CD4-positive, alpha-beta T cell (primary cell): ENCODE data around the gene TRAK1. TPM values are rescaled to one million over a fixed set of nuclear protein-coding genes. Genes with fewer than 3 reads are reported as not detected.

Experiments
- ATAC-seq: fragments of 200-7000 bp; cut with Tn5 transposase; one replicate; pipeline ENCODE4 v1.10.0; 2022; ENCODE audit warnings: mild to moderate bottlenecking; ENCODE audit not compliant: poor library complexity
- CTCF ChIA-PET: fragments of 350-600 bp; sonication (Branson Sonifier 250); formaldehyde crosslinking; loops from one replicate; lab custom pipeline; 2021; ENCODE audit warnings: antibody characterized with exemption, inconsistent platforms; lab: Charles Lee
- POLR2A ChIA-PET: fragments of 350-600 bp; sonication (Branson Sonifier 250); formaldehyde crosslinking; loops from one replicate; lab custom pipeline; 2021; ENCODE audit warnings: antibody characterized with exemption, inconsistent platforms; lab: Charles Lee
- DNase-seq, 14 experiments: peaks; one replicate each; pipeline ENCODE4 v3.0.0-alpha.2; 2013 to 2020; ENCODE audit warnings: mixed read lengths in 2 of 14
- H3K27ac ChIP-seq, 2 donors: one replicate each; pipeline versions ENCODE4 v1.5.1 to v1.7.0; 2013; ENCODE audit warnings: low read length in 2 of 2, low read depth in 1 of 2, mild to moderate bottlenecking in 1 of 2
- H3K27me3 ChIP-seq, 2 experiments: 1 replicate in 1 of 2; 2 replicates in 1 of 2; pipeline versions ENCODE4 v1.6.1 to v1.7.0; 2013; ENCODE audit warnings: low read length in 2 of 2, control low read depth in 1 of 2, mild to moderate bottlenecking in 1 of 2, moderate library complexity in 1 of 2; ENCODE audit not compliant: insufficient read depth in 2 of 2, control insufficient read depth in 1 of 2
- H3K36me3 ChIP-seq: one replicate; pipeline ENCODE4 v1.6.1; 2013; ENCODE audit warnings: low read length, control low read depth; ENCODE audit not compliant: insufficient read depth
- H3K4me1 ChIP-seq: one replicate; pipeline ENCODE4 v1.6.1; 2013; ENCODE audit warnings: low read length, control low read depth; ENCODE audit not compliant: insufficient read depth
- H3K4me3 ChIP-seq: one replicate; pipeline ENCODE4 v1.5.1; 2013; ENCODE audit warnings: mild to moderate bottlenecking, low read length, moderate library complexity
- H3K9me3 ChIP-seq, 2 experiments: 1 replicate in 1 of 2; 2 replicates in 1 of 2; pipeline versions ENCODE4 v1.6.1 to v1.7.0; 2013; ENCODE audit warnings: low read length in 2 of 2, mild to moderate bottlenecking in 2 of 2, control low read depth in 1 of 2, moderate library complexity in 1 of 2; ENCODE audit not compliant: control insufficient read depth in 1 of 2, insufficient read depth in 1 of 2
- H3K27ac Mint-ChIP-seq: one replicate; pipeline ENCODE4 v1.8.0; 2020; ENCODE audit warnings: mixed read lengths
- H3K27me3 Mint-ChIP-seq: one replicate; pipeline ENCODE4 v1.8.0; 2021; ENCODE audit warnings: mixed read lengths
- H3K36me3 Mint-ChIP-seq: one replicate; pipeline ENCODE4 v1.8.0; 2021; ENCODE audit warnings: low read depth, mixed read lengths
- H3K4me1 Mint-ChIP-seq: one replicate; pipeline ENCODE4 v1.8.0; 2021; ENCODE audit warnings: low read depth, mixed read lengths
- H3K4me3 Mint-ChIP-seq: one replicate; pipeline ENCODE4 v1.8.0; 2020; ENCODE audit warnings: mild to moderate bottlenecking, mixed read lengths
- H3K9me3 Mint-ChIP-seq: one replicate; pipeline ENCODE4 v1.8.0; 2020; ENCODE audit warnings: mixed read lengths
- intact Hi-C, 2 experiments: fragments of 100-400 bp; cut with DNase I in 1 of 2; cut with micrococcal nuclease in 1 of 2; formaldehyde crosslinking; loops; one replicate each; pipeline versions ENCODE4 v1.15.1 to v1.9.0; 2023 to 2025; cut with DNase I, micrococcal nuclease
- total RNA-seq, 174 experiments: library from RNA in 2 of 174; stranded (reverse) in 2 of 174; gene quantifications; one replicate each; pipeline ENCODE4 v1.2.3 and lab custom pipeline; 2021 to 2026
- TF ChIP-seq, protein P1 (sequence below): fragments of 200-600 bp; IDR thresholded peaks from one replicate; pipeline ENCODE4 v1.8.0; 2022; ENCODE audit warnings: antibody characterized with exemption, mild to moderate bottlenecking

Gene TRAK1
- total RNA-seq, 2 experiments from 2014 or later = 16.0 to 16.7 TPM

DNA sequence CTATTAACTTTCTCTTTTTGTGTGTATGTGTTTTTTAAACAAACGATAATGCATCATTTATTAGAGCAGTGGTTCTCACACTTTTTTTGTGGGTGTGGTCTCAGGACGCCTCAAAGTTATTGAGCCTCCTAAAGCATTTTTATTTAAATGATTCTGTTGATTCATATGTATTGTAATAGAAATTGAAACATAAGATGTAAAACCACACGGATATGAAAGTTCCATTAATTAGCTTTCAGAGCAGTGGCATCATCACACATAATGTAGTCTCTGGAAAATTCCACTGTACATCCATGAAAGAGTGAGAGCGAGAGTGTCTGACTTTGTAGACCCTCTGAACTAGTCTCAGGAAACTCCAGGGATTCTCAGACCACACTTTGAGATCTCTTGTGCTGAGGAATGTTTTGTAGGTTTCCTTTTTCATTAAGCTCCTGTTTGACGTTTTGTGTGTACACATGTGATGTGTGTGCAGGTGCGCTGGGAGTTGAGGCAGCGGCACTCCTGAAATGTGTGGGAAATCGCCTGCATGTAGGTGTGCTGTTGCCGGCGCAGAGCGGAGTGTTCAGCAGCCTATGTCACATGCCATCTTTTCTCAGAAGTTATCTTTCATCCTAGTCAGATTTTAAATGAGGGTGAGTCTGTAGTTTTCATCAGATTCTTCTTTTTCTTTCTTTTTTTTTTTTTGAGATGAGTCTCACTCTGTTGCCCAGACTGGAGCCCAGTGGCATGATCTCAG, 5.3 kb upstream of the TRAK1 start:
- Mint-ChIP-seq H3K27ac (no peak overlapping the region), H3K36me3 (peaks cover 37% of the 10 kb centered on the region), H3K4me1 (peaks cover 38% of the 10 kb centered on the region), H3K9me3 (no peaks in the 10 kb centered on the region), H3K27me3 (no peaks in the 10 kb centered on the region), H3K4me3 (no peak overlapping the region)
- intact Hi-C loops = no loop called here
- CTCF ChIA-PET = no interaction called here
- POLR2A ChIA-PET = interaction anchor here (0.7 kb wide), 1 partner anchor 1581 kb away, joined by 3 read pairs; no protein-coding TSS in a partner anchor
- TF ChIP-seq, protein P1, sequence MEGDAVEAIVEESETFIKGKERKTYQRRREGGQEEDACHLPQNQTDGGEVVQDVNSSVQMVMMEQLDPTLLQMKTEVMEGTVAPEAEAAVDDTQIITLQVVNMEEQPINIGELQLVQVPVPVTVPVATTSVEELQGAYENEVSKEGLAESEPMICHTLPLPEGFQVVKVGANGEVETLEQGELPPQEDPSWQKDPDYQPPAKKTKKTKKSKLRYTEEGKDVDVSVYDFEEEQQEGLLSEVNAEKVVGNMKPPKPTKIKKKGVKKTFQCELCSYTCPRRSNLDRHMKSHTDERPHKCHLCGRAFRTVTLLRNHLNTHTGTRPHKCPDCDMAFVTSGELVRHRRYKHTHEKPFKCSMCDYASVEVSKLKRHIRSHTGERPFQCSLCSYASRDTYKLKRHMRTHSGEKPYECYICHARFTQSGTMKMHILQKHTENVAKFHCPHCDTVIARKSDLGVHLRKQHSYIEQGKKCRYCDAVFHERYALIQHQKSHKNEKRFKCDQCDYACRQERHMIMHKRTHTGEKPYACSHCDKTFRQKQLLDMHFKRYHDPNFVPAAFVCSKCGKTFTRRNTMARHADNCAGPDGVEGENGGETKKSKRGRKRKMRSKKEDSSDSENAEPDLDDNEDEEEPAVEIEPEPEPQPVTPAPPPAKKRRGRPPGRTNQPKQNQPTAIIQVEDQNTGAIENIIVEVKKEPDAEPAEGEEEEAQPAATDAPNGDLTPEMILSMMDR = no peak
- DNase-seq = no peak
- no peak overlapping the region for H3K27ac ChIP-seq
- no peaks in the 10 kb centered on the region for H3K9me3 ChIP-seq
- peaks cover 21% of the 10 kb centered on the region for H3K4me1 ChIP-seq
- H3K4me3 ChIP-seq = no peak overlapping the region
- no peak for ATAC-seq
- H3K27me3 ChIP-seq = no peaks in the 10 kb centered on the region
- peaks cover 20% of the 10 kb centered on the region for H3K36me3 ChIP-seq

DNA sequence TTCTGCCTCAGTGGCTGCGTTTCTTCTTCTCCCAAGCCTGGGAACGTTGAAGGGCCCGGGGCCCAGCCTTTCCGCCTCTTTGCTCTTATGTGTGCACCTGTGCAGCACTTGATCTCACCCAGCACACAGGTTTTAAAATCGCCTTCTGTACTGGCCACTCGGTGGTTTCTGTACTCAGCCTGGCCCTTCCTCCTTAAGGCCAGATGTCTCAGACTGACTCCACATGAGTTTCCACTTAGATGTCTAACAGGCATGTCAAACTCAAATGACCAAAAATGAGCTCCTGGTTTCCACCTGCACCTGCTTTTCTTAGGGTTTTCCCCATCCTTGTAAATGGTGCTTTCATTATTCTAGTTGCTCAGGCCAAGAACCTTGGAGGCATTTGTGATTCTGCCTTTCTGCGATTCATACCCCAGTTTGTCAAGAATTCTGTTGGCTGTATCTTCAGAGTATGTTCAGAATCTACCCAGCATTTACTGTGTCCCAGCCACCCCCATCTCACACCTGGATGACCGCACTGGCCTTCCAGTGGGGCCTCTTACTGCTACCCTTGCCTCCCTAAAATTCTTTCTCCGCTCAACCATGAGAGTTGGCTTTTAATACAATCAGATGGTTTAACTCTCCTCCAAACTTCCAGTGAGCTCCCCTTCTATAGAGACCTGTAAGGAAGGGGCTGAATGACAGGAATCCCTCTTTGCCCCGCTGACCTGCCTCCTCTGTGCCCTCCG, 2.2 kb upstream of the TRAK1 start:
- H3K9me3 Mint-ChIP-seq = no peaks in the 10 kb centered on the region

DNA sequence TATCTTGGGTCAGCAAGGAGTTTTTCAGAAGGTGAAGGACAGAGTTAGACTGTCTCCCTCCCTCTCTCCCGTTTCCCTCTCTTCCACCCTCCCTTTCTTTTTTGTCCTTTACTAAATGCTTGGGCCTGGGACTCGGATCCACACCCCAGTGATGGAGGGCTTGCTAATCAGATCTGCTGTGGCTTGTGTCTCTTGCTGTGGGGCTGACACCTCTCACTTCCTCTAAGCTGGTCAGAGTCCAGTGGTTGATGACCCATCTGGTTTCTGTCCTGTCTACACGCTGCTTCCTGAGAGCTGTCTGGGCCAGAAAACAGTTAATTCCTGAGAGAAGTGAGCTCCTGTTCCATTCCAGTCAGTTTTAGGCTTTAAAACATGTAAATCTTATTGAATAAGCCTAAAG, 849 bp downstream of the TRAK1 start:
- peaks cover 49% of the 10 kb centered on the region for H3K36me3 Mint-ChIP-seq
- ChIA-PET CTCF (no interaction called here), POLR2A (interaction anchor here (0.7 kb wide), 1 partner anchor 71 kb away, joined by 3 read pairs; no protein-coding TSS in a partner anchor)
- Histone ChIP-seq H3K9me3 (peaks cover 0 to 7% of the 10 kb centered on the region in 2 experiments), H3K27me3 (no peaks in the 10 kb centered on the region), H3K36me3 (peaks cover 19% of the 10 kb centered on the region), H3K4me1 (peaks cover 10% of the 10 kb centered on the region), H3K27ac (no peak overlapping the region), H3K4me3 (no peak overlapping the region)
- TF ChIP-seq, protein P1 = no peak
- ATAC-seq (no peak), DNase-seq (no peak)
- H3K27me3 Mint-ChIP-seq = no peaks in the 10 kb centered on the region
- H3K27ac Mint-ChIP-seq = no peak overlapping the region
- intact Hi-C loops = no loop called here
- no peak overlapping the region for H3K4me3 Mint-ChIP-seq
- H3K4me1 Mint-ChIP-seq = peaks cover 25% of the 10 kb centered on the region
- H3K9me3 Mint-ChIP-seq = no peaks in the 10 kb centered on the region

More for the DNA sequence above, 2.2 kb upstream of the TRAK1 start:
- Histone ChIP-seq H3K27me3 (no peaks in the 10 kb centered on the region), H3K27ac (no peak overlapping the region), H3K4me1 (peaks cover 14% of the 10 kb centered on the region), H3K36me3 (peaks cover 20% of the 10 kb centered on the region), H3K9me3 (peaks cover 0 to 7% of the 10 kb centered on the region in 2 experiments), H3K4me3 (no peak overlapping the region)
- Mint-ChIP-seq H3K4me1 (peaks cover 34% of the 10 kb centered on the region), H3K27me3 (no peaks in the 10 kb centered on the region), H3K36me3 (peaks cover 50% of the 10 kb centered on the region), H3K27ac (no peak overlapping the region), H3K4me3 (no peak overlapping the region)
- POLR2A ChIA-PET = no interaction called here
- DNase-seq (no peak), ATAC-seq (no peak)
- TF ChIP-seq, protein P1 = no peak
- CTCF ChIA-PET = interaction anchor here (0.9 kb wide), 1 partner anchor 11 kb away, joined by 3 read pairs; no protein-coding TSS in a partner anchor
- intact Hi-C loops = no loop called here
